ENCODE results near the gene PLA2G4E.

The PLA2G4E gene

DNA sequence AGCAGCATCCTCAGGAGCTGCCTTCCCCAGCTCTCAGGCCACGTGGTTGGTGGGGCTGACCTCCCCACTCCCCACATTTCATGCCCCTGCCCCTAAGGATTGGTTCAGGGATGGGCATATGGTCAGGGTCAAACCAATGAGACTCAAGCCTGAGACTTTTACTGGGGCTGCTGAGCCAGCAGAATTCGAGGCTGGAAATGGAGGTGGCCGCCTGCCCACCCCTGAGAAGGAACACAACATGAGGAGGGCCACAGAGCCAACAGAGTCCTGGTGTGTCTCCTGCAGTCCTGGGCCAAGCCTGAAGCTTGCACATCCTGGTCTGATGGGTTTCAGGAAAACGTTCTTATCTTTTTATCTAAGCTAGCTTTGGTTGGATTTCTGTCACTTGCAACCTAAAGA lies 54.4 kb downstream of the PLA2G4E start:
- Histone ChIP-seq H3K36me3 (replicated peaks) (no peaks in the 10 kb centered on the region), H3K27ac (no peak overlapping the region), H3K27me3 (replicated peaks) (no peaks in the 10 kb centered on the region), H3K4me3 (ENCODE audit: low read depth, low read length) (no peak overlapping the region)
- DNase-seq, result no peak
- TF ChIP-seq, protein P1, sequence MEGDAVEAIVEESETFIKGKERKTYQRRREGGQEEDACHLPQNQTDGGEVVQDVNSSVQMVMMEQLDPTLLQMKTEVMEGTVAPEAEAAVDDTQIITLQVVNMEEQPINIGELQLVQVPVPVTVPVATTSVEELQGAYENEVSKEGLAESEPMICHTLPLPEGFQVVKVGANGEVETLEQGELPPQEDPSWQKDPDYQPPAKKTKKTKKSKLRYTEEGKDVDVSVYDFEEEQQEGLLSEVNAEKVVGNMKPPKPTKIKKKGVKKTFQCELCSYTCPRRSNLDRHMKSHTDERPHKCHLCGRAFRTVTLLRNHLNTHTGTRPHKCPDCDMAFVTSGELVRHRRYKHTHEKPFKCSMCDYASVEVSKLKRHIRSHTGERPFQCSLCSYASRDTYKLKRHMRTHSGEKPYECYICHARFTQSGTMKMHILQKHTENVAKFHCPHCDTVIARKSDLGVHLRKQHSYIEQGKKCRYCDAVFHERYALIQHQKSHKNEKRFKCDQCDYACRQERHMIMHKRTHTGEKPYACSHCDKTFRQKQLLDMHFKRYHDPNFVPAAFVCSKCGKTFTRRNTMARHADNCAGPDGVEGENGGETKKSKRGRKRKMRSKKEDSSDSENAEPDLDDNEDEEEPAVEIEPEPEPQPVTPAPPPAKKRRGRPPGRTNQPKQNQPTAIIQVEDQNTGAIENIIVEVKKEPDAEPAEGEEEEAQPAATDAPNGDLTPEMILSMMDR (IDR thresholded peaks at IDR 0.05; ENCODE audit: low read depth, low read length, missing control alignments), result no peak
- in situ Hi-C loops (cut with HindIII; ENCODE audit: low pct_ligation_motif_present, low sequenced_read_pairs), result no loop called here

DNA sequence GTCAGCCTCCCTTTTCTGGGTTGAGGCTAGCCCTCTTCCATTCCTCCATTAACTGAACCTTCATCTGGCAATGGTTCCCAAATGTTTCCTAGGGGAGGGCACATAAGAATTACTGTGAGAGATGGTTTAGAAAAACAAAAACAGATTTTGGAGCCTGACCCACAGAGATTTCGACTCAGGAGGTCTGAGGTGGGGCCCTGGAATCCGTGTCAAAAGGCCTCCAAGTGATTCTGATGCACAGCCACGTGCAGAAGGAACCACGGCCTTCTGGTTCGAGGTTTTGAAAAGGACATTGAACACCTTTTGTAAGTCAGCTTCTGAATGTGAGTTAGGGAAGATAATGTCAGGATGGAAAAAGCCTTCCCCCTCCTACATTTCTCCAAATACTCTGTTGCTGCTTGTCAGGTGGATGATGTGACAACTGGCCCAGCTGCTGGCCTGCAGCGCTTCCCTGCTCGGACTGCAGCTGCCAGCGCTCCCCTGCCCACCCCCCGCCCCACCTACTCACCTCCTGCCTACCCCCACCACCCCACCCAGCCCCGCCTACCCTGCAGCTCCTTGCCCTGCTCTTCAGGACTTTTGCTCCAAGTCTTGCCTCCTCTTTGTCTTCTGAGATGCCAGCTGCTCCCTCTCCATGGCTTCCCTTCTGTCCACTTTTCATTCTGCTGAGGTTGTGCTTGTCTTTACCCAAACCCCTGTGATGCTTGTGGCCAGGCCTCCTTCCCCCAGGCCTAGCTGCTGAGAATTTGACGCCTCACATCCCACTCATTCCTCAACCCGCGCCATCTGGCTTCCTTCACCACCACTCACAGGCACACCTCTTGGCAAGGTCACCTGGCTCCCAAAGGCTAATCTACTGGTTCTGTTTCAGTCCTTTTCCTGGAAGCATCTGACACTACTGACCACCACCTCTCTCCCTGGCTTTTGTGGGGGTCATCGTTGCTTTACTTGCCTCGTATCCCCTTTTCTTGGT lies 55.1 kb downstream of the PLA2G4E start:
- Histone ChIP-seq H3K36me3 (replicated peaks) (no peaks in the 10 kb centered on the region), H3K27ac (no peak overlapping the region), H3K27me3 (replicated peaks) (no peaks in the 10 kb centered on the region), H3K4me3 (ENCODE audit: low read depth, low read length) (no peak overlapping the region)
- in situ Hi-C loops (cut with HindIII; ENCODE audit: low pct_ligation_motif_present, low sequenced_read_pairs), result no loop called here
- no peak for DNase-seq
- TF ChIP-seq, protein P1 (IDR thresholded peaks at IDR 0.05; ENCODE audit: low read depth, low read length, missing control alignments), result no peak

DNA sequence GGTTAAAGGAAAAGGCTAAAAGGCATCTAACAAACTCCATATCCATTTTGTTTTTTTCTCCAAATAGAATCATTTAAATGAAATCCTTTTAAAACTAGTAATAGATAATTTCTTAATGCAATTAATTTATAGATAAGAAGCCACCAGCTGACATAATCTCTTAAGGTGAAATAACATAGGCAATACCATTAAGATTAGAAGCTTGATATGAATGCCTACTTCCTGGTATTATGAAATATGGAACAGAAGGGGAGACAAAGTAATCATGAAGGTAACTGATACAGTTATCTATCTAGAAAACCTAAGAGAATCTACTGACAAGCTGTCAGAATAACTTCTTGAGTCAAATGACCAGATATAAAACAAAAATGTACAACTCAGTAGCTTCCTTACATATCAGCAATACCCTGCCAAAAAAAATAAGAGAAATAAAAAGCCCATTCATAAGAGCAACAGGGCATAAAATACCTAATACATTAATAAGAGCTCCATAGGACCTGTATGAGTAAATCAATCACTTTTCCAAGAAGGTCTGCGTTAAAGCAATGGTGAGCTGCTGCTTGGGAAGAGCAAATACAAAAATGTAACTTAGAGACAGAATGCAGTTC lies 59.1 kb downstream of the PLA2G4E start:
- in situ Hi-C loops (cut with HindIII; ENCODE audit: low pct_ligation_motif_present, low sequenced_read_pairs), result no loop called here
- H3K36me3 ChIP-seq (replicated peaks), result no peaks in the 10 kb centered on the region
- H3K27ac ChIP-seq, result peak overlapping the region; percentile 54
- no peak overlapping the region for H3K4me3 ChIP-seq (ENCODE audit: low read depth, low read length)
- DNase-seq, result no peak
- TF ChIP-seq, protein P1 (IDR thresholded peaks at IDR 0.05; ENCODE audit: low read depth, low read length, missing control alignments), result no peak
- no peaks in the 10 kb centered on the region for H3K27me3 ChIP-seq (replicated peaks)

DNA sequence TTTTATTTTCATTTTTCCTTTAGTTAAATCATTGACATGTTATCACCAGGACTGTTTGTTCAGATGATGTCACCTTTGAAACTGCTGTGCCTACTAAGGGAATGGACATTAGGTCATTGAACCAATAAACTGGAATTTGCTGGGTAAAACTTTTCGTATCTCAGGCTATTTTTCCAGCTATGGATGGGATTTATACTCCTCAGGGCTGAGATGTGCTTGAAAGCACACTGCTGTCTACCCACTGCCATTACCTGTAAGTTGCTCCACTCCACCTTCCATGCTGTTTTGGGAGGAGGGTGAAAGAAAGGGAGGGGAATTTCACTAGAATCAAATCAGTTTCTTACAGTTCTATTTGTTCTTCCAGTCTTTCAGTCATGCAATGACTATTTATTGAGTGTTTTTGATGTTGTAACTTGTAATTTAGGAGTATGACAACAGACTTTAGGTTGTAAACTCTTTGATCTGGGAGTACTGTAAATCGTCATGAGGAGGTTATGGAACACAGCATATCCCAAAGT lies 59.8 kb downstream of the PLA2G4E start:
- TF ChIP-seq, protein P1 (IDR thresholded peaks at IDR 0.05; ENCODE audit: low read depth, low read length, missing control alignments), result no peak
- peak overlapping the region; percentile 54 for H3K27ac ChIP-seq
- no peaks in the 10 kb centered on the region for H3K27me3 ChIP-seq (replicated peaks)
- H3K36me3 ChIP-seq (replicated peaks), result no peaks in the 10 kb centered on the region
- DNase-seq, result no peak
- in situ Hi-C loops (cut with HindIII; ENCODE audit: low pct_ligation_motif_present, low sequenced_read_pairs), result no loop called here
- no peak overlapping the region for H3K4me3 ChIP-seq (ENCODE audit: low read depth, low read length)

DNA sequence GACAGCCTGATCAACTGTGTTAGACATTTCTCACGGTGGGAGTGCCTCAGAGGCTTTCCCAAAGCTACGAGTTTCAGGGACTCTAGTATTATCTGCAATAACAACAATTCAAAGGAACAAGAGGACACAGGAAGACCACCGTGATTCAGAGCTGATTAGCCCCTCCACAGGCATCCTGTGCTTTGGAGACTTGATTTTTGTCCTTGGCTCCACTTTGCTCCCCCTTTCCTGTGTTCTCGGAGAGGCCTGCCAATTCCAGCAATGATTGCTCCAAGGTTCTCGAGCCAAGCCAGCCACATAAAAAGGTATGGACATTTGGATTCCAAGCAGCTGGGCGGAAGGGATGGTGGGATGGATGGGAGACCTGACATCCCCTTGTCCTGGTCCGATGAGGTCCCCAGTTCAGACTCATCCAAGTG lies 62.8 kb downstream of the PLA2G4E start:
- no peak for DNase-seq
- in situ Hi-C loops (cut with HindIII; ENCODE audit: low pct_ligation_motif_present, low sequenced_read_pairs), result no loop called here
- Histone ChIP-seq H3K27ac (peak overlapping the region; percentile 21), H3K4me3 (ENCODE audit: low read depth, low read length) (no peak overlapping the region), H3K27me3 (replicated peaks) (no peaks in the 10 kb centered on the region), H3K36me3 (replicated peaks) (peaks cover 7% of the 10 kb centered on the region)
- TF ChIP-seq, protein P1 (IDR thresholded peaks at IDR 0.05; ENCODE audit: low read depth, low read length, missing control alignments), result no peak
